HG03575 (cell line): ENCODE data around the gene TFF2.

Experiments
- ATAC-seq: cut with Tn5 transposase; IDR thresholded peaks from one replicate; pipeline ENCODE4 v1.9.1; 2021; ENCODE audit not compliant: unreplicated experiment, insufficient number of reproducible peaks, low FRiP score; ENCODE audit errors: extremely low read depth

The TFF2 gene

GRCh38 chr21:42351626-42352440, 1.0 kb upstream of the TFF2 start:
- ATAC-seq = no peak

GRCh38 chr21:42350318-42350910, 380 bp downstream of the TFF2 start:
- no peak for ATAC-seq

GRCh38 chr21:42349420-42350317, 1.1 kb downstream of the TFF2 start:
- ATAC-seq = no peak

GRCh38 chr21:42348762-42349161, 2.0 kb downstream of the TFF2 start:
- no peak for ATAC-seq

- no peak for ATAC-seq
These were observed 3.0 kb downstream of the TFF2 start for GRCh38 chr21:42347601-42348327.

GRCh38 chr21:42346866-42347600, 3.8 kb downstream of the TFF2 start:
- no peak for ATAC-seq

- ATAC-seq = no peak
These were observed 4.4 kb downstream of the TFF2 start for GRCh38 chr21:42346441-42346840.

GRCh38 chr21:42344631-42345030, 6.2 kb downstream of the TFF2 start:
- ATAC-seq = no peak

GRCh38 chr21:42343963-42344510, 6.8 kb downstream of the TFF2 start:
- ATAC-seq = no peak

- ATAC-seq = no peak
These were observed 7.2 kb downstream of the TFF2 start for GRCh38 chr21:42343556-42343955.

GRCh38 chr21:42343101-42343500, 7.7 kb downstream of the TFF2 start:
- ATAC-seq = no peak

- ATAC-seq = no peak
These were observed 8.8 kb downstream of the TFF2 start for GRCh38 chr21:42341776-42342542.

GRCh38 chr21:42340187-42341050, 10.4 kb downstream of the TFF2 start:
- ATAC-seq = no peak

GRCh38 chr21:42338729-42339715, 11.8 kb downstream of the TFF2 start:
- ATAC-seq = no peak

GRCh38 chr21:42337830-42338728, 12.7 kb downstream of the TFF2 start:
- ATAC-seq = no peak
